ENCODE measurements around the gene GDE1.

GRCh38 chr16:19499481-19499880, 22.4 kb downstream of the GDE1 start:
- TF ChIP-seq, protein P1, sequence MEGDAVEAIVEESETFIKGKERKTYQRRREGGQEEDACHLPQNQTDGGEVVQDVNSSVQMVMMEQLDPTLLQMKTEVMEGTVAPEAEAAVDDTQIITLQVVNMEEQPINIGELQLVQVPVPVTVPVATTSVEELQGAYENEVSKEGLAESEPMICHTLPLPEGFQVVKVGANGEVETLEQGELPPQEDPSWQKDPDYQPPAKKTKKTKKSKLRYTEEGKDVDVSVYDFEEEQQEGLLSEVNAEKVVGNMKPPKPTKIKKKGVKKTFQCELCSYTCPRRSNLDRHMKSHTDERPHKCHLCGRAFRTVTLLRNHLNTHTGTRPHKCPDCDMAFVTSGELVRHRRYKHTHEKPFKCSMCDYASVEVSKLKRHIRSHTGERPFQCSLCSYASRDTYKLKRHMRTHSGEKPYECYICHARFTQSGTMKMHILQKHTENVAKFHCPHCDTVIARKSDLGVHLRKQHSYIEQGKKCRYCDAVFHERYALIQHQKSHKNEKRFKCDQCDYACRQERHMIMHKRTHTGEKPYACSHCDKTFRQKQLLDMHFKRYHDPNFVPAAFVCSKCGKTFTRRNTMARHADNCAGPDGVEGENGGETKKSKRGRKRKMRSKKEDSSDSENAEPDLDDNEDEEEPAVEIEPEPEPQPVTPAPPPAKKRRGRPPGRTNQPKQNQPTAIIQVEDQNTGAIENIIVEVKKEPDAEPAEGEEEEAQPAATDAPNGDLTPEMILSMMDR (IDR thresholded peaks at IDR 0.05) = no peak
- no peak for TF ChIP-seq POLR2AphosphoS5 (IDR thresholded peaks at IDR 0.05)
